Measurements from ENCODE around the gene HOXA2. TPM values are rescaled to one million over a fixed set of nuclear protein-coding genes. Genes with fewer than 3 reads are reported as not detected.

Gene HOXA2
- total RNA-seq, 4 donors from 2014 or later, result 4.7 to 24.8 (median 8.9) TPM

DNA sequence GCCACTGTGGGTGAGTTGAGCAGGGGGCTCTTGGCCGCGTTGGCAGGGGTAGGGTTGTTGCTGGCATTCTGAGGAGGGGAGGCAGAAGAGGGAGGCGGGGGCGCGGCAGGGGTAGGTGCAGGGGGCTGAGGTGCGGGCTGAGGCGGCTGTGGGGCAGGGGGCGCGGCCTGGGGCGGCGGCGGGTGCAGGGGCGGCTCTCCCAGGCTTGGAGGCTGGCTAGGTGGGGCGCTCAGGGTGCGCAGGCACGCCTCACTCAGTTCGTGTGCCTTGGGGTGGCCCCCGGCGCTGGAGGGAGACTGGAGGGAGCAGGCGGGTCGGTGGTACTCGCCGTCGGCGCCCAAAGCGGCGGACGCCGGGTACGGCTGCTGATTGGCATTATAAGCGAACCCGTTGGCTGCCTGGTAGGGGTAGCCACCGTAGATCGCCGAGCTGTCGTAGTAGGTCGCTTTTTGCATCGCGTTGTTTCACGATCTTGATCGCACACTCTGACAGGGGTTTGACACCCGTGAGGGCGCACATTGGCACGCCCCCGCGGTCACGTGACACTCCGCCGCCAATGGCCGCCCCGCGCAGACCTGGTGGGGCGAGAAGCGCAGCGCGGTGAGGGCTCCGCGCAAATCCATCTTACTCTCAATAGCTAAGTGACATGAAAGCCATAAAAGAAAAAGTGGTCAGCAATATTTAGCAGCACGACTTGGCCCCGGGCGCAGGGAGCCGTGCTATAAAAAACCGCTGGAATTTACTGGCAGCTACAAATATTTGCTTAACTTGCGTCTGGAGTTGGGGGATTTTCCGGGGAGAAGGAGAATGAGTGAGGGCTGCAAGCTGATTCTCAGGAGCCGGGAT lies 7.9 kb upstream of the HOXA2 start:
- Histone ChIP-seq H3K36me3 (no peaks in the 10 kb centered on the region), H3K4me1 (peaks cover 0 to 48% (median 0%) of the 10 kb centered on the region in 4 donors), H3K27ac (peak overlapping the region; percentile 46 to 93 (median 74)), H3K27me3 (no peaks in the 10 kb centered on the region), H3K4me3 (peak overlapping the region in 2 of 4 donors; percentile 24 to 35), H3K9me3 (no peaks in the 10 kb centered on the region)
- peak in 2 of 3 donors; percentile 78 to 82 for DNase-seq
- no peak for TF ChIP-seq POLR2A (IDR thresholded peaks at IDR 0.05)
- TF ChIP-seq, protein P1, sequence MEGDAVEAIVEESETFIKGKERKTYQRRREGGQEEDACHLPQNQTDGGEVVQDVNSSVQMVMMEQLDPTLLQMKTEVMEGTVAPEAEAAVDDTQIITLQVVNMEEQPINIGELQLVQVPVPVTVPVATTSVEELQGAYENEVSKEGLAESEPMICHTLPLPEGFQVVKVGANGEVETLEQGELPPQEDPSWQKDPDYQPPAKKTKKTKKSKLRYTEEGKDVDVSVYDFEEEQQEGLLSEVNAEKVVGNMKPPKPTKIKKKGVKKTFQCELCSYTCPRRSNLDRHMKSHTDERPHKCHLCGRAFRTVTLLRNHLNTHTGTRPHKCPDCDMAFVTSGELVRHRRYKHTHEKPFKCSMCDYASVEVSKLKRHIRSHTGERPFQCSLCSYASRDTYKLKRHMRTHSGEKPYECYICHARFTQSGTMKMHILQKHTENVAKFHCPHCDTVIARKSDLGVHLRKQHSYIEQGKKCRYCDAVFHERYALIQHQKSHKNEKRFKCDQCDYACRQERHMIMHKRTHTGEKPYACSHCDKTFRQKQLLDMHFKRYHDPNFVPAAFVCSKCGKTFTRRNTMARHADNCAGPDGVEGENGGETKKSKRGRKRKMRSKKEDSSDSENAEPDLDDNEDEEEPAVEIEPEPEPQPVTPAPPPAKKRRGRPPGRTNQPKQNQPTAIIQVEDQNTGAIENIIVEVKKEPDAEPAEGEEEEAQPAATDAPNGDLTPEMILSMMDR (IDR thresholded peaks at IDR 0.05), result no peak

DNA sequence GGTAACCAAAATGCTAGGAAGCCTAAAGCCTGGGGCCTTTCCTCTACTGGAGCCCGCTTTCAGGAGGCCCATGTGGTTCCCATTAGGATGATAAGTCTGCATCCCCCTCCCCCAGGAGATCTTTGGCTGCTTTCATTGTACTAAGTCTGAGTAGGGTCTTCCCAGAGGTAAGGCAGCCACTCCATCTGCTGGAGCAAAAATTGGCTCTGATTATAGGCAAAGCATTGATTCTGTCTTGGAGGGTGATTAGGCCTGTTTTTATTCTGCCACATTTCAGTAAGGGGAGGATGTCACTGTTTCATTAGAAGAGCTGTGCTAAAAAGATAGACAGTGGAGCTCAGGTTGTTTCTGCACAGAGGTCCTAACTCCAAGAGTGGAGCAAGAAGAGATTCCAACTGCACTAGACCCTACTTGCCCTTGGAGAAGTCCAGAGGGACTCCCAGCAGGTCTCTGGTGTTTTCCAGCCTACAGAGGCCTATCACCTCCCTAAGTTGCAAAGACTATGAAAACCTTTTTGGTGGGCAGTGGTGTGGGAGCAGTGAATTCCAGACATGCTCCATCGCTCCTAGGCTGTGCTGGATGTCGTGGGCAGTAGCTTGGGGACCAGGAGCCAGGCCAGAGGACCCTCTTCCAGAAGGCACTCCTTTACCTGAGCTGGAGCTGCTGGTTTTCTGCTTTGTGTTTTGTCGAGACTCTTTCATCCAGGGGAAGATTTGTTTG lies 7.1 kb upstream of the HOXA2 start:
- Histone ChIP-seq H3K27me3 (no peaks in the 10 kb centered on the region), H3K4me1 (peaks cover 0 to 41% (median 0%) of the 10 kb centered on the region in 4 donors), H3K27ac (peak overlapping the region; percentile 58 to 93 (median 82)), H3K36me3 (no peaks in the 10 kb centered on the region), H3K9me3 (no peaks in the 10 kb centered on the region), H3K4me3 (peak overlapping the region in 1 of 4 donors; percentile 24)
- no peak for TF ChIP-seq POLR2A (IDR thresholded peaks at IDR 0.05)
- TF ChIP-seq, protein P1 (IDR thresholded peaks at IDR 0.05), result no peak
- no peak for DNase-seq

DNA sequence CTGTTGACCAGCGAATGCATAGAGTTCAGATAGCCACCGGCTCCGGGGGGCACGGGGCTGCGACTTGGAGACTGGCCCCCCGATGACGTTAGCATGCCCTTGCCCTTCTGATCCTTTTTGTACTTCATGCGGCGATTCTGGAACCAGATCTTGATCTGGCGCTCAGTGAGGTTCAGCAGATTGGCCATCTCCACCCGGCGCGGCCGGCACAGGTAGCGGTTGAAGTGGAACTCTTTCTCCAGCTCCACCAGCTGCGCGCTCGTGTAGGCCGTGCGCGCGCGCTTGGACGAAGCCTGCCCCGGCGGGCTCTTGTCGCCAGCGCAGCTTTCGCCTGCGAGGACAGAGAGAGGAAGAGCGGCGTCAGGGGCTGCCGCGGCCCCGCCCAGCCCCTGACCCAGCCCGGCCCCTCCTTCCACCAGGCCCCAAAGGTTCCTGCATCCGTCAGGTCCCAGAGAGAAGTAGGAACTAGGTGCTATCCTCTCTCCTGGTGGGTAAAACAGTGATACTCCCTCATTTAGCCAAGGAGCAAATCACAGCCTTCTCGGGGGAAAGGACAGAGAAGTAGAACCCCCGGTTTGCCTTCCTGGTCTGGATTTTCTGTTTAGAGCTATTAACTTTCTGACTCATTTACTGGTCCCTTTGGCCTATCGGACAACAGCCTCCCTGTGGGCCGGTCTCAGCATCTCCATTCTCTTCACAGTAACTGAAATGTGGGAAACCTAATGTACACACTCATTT lies 6.1 kb upstream of the HOXA2 start:
- H3K9me3 ChIP-seq, result no peaks in the 10 kb centered on the region
- DNase-seq, result peak in 1 of 3 donors; percentile 77
- TF ChIP-seq, protein P1 (IDR thresholded peaks at IDR 0.05), result peak in 1 of 6 experiments; percentile 5
- TF ChIP-seq POLR2A (IDR thresholded peaks at IDR 0.05), result peak in 1 of 2 donors; percentile 50
- no peaks in the 10 kb centered on the region for H3K27me3 ChIP-seq
- peak overlapping the region; percentile 58 to 93 (median 82) for H3K27ac ChIP-seq
- H3K36me3 ChIP-seq, result no peaks in the 10 kb centered on the region
- H3K4me3 ChIP-seq, result peak overlapping the region in 3 of 4 donors; percentile 21 to 50 (median 39)
- peaks cover 0 to 41% (median 0%) of the 10 kb centered on the region in 4 donors for H3K4me1 ChIP-seq

DNA sequence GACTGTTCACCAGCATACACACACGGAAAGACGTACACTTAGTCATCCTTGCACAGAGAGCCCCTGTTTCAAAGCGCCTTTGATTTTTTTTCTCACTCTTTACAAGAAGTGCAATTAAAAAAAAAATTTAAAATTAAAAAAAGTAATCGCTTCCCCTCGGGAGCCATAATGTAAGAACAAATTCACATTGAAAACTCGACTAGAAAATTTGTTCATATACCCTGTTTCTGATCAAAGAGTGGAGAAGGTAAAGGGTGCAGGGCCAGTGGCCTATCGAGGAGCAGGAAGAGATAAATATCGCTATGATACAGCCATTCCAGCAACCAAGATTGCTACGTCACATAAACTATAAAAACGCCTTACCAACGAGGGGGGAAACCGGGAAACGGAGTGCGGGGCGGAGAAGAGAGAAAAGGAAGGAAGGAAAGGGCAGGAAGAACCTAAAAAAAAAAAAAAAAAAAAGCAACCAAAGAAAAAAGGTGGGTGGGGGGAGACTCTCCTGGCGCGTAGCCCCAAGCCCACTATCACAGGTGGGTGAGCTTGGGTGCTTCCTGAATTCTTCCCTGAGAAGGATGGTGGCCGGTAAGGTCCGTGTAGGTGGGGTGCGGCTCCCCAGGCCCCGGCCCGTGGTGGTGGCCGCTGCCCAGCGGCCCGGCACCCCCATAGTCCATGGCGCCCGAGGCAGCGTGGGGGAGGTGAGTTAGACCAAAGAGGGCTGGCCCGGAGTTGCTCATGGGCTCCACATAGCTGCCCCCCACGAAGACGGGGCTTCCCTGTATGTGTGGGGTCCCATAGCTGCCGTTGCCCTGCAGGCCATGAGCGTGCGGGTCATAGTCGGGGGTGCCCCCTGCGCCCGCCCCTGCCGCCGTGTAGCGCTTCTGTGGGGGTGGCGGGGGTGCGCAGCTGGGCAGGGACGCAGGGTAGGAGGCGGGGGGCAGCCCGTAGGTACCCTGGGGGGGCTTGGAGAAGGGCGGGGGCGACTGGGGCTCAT lies 5.2 kb upstream of the HOXA2 start:
- H3K4me1 ChIP-seq, result peaks cover 0 to 35% (median 0%) of the 10 kb centered on the region in 4 donors
- H3K9me3 ChIP-seq, result no peaks in the 10 kb centered on the region
- peak overlapping the region; percentile 58 to 93 (median 82) for H3K27ac ChIP-seq
- H3K27me3 ChIP-seq, result no peaks in the 10 kb centered on the region
- peak in 1 of 3 donors; percentile 59 for DNase-seq
- peak overlapping the region in 3 of 4 donors; percentile 21 to 50 (median 41) for H3K4me3 ChIP-seq
- H3K36me3 ChIP-seq, result no peaks in the 10 kb centered on the region
- TF ChIP-seq, protein P1 (IDR thresholded peaks at IDR 0.05), result no peak
- no peak for TF ChIP-seq POLR2A (IDR thresholded peaks at IDR 0.05)

Measured in Peyer's patch (tissue), 4 donors.